Calu3 (cell line): Measurements from ENCODE around the gene ANXA1. TPM values are rescaled to one million over a fixed set of nuclear protein-coding genes. Genes with fewer than 3 reads are reported as not detected.

Source experiments
- Bru-seq: library from RNA; stranded (reverse); fragments of 400-500 nt; gene quantifications from one replicate; lab custom pipeline; 2021; lab: Mats Ljungman, UMichigan
- BruChase-seq, 2 experiments: library from RNA; stranded (reverse); fragments of 400-500 nt; gene quantifications; one replicate each; lab custom pipeline; 2021; lab: Mats Ljungman, UMichigan
- BruUV-seq: library from RNA; stranded (reverse); fragments of 400-500 nt; replicated peaks from 2 replicates; lab custom pipeline; 2021; lab: Mats Ljungman, UMichigan
- CTCF ChIA-PET: fragments of 300-600 bp; sonication (Branson Sonifier 250); formaldehyde crosslinking; loops from one replicate; lab custom pipeline; 2022; ENCODE audit warnings: antibody characterized with exemption; lab: Charles Lee
- DNase-seq: peaks from one replicate; pipeline ENCODE4 v3.0.0; 2022
- H3K27ac Mint-ChIP-seq: one replicate; pipeline ENCODE4 v1.8.0; 2022; ENCODE audit warnings: mixed read lengths; ENCODE audit not compliant: unreplicated experiment
- H3K27me3 Mint-ChIP-seq: one replicate; pipeline ENCODE4 v1.8.0; 2022; ENCODE audit warnings: mixed read lengths; ENCODE audit not compliant: unreplicated experiment
- H3K36me3 Mint-ChIP-seq: one replicate; pipeline ENCODE4 v1.8.0; 2022; ENCODE audit warnings: mild to moderate bottlenecking, moderate library complexity, mixed read lengths; ENCODE audit not compliant: insufficient read depth, unreplicated experiment
- H3K4me1 Mint-ChIP-seq: one replicate; pipeline ENCODE4 v1.8.0; 2022; ENCODE audit warnings: mild to moderate bottlenecking, low read depth, mixed read lengths; ENCODE audit not compliant: unreplicated experiment
- H3K4me3 Mint-ChIP-seq: one replicate; pipeline ENCODE4 v1.8.0; 2022; ENCODE audit warnings: mild to moderate bottlenecking, low read depth, moderate library complexity, mixed read lengths; ENCODE audit not compliant: unreplicated experiment
- H3K9me3 Mint-ChIP-seq: one replicate; pipeline ENCODE4 v1.8.0; 2022; ENCODE audit warnings: low read depth, mixed read lengths; ENCODE audit not compliant: unreplicated experiment
- intact Hi-C: fragments of 100-400 bp; cut with micrococcal nuclease; formaldehyde crosslinking; loops from one replicate; pipeline ENCODE4 v1.10.0; 2022; ENCODE audit not compliant: unreplicated experiment
- long read RNA-seq: library from polyadenylated mRNA; stranded (forward); transcript quantifications from one replicate; pipeline ENCODE4 v2.0.0, GENCODE V29; 2022
- total RNA-seq: library from RNA; stranded (reverse); gene quantifications from 2 replicates; pipeline ENCODE4 v1.2.3, GENCODE V29; 2022
- TF ChIP-seq, protein P1 (sequence below): fragments of 200-600 bp; IDR thresholded peaks from one replicate; pipeline ENCODE4 v1.8.0; 2022; ENCODE audit warnings: antibody characterized with exemption; ENCODE audit not compliant: unreplicated experiment

Gene ANXA1, protein sequence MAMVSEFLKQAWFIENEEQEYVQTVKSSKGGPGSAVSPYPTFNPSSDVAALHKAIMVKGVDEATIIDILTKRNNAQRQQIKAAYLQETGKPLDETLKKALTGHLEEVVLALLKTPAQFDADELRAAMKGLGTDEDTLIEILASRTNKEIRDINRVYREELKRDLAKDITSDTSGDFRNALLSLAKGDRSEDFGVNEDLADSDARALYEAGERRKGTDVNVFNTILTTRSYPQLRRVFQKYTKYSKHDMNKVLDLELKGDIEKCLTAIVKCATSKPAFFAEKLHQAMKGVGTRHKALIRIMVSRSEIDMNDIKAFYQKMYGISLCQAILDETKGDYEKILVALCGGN
- total RNA-seq: 458 and 526 TPM in 2 replicates
- Bru-seq, nascent RNA: percentile 99 among the genes with signal in this experiment
- percentile 97 among the genes with signal in this experiment for BruChase-seq, experiment 1, labeled RNA remaining after a 6-hour chase
- BruChase-seq, experiment 2, labeled RNA remaining after a 2-hour chase: percentile 93 among the genes with signal in this experiment
- long read RNA-seq, transcript ANXA1-202 (12 exons, 2,209 nt): minor isoform, 7 of 2,990 reads
- long read RNA-seq, transcript ANXA1-201 (13 exons, 1,509 nt): major isoform, 2,821 of 2,990 reads
- long read RNA-seq, partial matches to known transcripts: 14 of 2,990 reads
- long read RNA-seq, other reads (novel, unspliced or antisense): 145 of 2,990 reads

GRCh38 chr9:73151653-73152542, at the start of gene ANXA1:
TSS of gene ANXA1 (plus strand) at chr9:73151865. CDS start at chr9:73158536, 6,671 bp downstream.
- no peaks in the 10 kb centered on the region for H3K27me3 Mint-ChIP-seq
- no peaks in the 10 kb centered on the region for H3K9me3 Mint-ChIP-seq
- intact Hi-C loops: loop anchor here (2.0 kb wide), 1 partner anchor 17 kb away; no protein-coding TSS in a partner anchor
- CTCF ChIA-PET: interaction anchor here (0.6 to 0.9 kb wide), 2 partner anchors 16 to 43 kb away, joined by 3 read pairs; no protein-coding TSS in a partner anchor
- peak; percentile 48 for DNase-seq
- TSS peak; percentile 56 for BruUV-seq
- H3K4me1 Mint-ChIP-seq: peaks cover 22% of the 10 kb centered on the region
- TF ChIP-seq, protein P1, sequence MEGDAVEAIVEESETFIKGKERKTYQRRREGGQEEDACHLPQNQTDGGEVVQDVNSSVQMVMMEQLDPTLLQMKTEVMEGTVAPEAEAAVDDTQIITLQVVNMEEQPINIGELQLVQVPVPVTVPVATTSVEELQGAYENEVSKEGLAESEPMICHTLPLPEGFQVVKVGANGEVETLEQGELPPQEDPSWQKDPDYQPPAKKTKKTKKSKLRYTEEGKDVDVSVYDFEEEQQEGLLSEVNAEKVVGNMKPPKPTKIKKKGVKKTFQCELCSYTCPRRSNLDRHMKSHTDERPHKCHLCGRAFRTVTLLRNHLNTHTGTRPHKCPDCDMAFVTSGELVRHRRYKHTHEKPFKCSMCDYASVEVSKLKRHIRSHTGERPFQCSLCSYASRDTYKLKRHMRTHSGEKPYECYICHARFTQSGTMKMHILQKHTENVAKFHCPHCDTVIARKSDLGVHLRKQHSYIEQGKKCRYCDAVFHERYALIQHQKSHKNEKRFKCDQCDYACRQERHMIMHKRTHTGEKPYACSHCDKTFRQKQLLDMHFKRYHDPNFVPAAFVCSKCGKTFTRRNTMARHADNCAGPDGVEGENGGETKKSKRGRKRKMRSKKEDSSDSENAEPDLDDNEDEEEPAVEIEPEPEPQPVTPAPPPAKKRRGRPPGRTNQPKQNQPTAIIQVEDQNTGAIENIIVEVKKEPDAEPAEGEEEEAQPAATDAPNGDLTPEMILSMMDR: no peak
- H3K4me3 Mint-ChIP-seq: peak within 1 kb of the TSS; percentile 80
- H3K27ac Mint-ChIP-seq: peak within 1 kb of the TSS; percentile 81
- peaks cover 52% of the 10 kb centered on the region for H3K36me3 Mint-ChIP-seq

DNA sequence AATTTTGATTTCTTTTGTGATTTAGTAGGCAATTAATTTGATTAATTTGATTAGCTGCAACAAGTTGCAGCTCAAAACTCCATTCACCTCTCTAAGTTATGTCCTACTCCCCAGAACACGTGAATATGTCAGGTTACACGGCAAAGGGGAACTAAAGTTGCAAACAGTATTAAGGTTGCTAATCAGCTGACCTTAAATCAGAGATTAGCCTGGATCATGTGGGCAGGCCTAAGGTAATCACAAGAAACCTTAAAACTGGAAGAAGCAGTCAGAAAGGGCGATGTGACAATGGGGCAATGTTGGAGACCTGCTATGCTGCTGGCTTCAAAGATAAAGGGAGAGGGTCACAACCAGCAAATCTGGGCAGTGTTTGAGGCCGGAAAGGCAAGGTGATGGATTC, 47.3 kb upstream of the ANXA1 start:
- Mint-ChIP-seq H3K27me3 (no peaks in the 10 kb centered on the region), H3K4me3 (no peak overlapping the region), H3K27ac (no peak overlapping the region), H3K9me3 (peaks cover 3% of the 10 kb centered on the region), H3K4me1 (peaks cover 19% of the 10 kb centered on the region), H3K36me3 (peaks cover 10% of the 10 kb centered on the region)
- TF ChIP-seq, protein P1: no peak
- intact Hi-C loops: no loop called here
- no peak for DNase-seq
- no TSS peak for BruUV-seq
- CTCF ChIA-PET: no interaction called here

GRCh38 chr9:73104921-73105320, 46.7 kb upstream of the ANXA1 start:
- DNase-seq: no peak
- TF ChIP-seq, protein P1: no peak
- Mint-ChIP-seq H3K27me3 (no peaks in the 10 kb centered on the region), H3K4me1 (peaks cover 17% of the 10 kb centered on the region), H3K36me3 (peaks cover 10% of the 10 kb centered on the region), H3K9me3 (peaks cover 3% of the 10 kb centered on the region), H3K4me3 (no peak overlapping the region), H3K27ac (no peak overlapping the region)
- BruUV-seq: no TSS peak
- CTCF ChIA-PET: no interaction called here
- intact Hi-C loops: no loop called here
